Inflammatory macrophage treated with lipopolysaccharide for 4 hours (primary cell): Measurements from ENCODE around the gene SLC25A34.

Experiments used
- DNase-seq: peaks from one replicate; pipeline ENCODE4 v3.0.0-alpha.2; 2020

SLC25A34 gene

DNA sequence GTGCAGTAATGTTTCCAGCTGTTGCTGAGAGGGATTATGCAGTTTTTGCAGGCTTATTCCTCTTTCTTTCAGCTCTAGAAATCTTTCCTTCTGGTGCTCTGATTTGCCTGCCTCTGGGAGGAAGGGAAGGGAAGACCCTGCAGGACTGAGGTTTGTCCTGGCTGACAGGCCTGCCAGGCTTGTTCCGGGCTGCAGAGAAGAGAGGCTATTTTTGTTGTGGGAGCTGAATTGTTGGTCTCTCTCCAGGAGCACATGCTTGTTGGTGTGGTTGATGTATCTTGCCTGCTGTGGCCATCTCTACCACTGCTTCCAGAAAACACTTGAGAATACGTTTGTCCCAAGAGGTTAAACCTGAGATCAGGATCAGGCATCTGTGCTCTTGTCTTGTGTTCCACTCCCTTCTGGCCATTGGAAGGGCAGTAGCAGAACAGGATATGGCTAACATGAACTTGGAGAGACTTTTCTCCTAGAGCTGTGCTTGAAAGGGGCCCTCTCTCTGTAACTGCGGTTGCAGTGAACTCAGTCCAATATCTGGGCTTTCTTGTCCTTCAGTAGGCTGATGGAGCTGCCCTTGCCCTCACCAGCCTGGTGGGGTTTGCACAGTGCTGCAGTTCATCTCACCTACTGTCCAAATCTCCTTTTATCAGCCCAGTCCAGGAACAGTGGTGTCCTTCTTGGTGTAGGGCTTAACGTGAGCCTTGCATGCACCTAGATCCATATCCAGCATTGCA is 21.5 kb upstream of the SLC25A34 start:
- DNase-seq, result no peak

DNA sequence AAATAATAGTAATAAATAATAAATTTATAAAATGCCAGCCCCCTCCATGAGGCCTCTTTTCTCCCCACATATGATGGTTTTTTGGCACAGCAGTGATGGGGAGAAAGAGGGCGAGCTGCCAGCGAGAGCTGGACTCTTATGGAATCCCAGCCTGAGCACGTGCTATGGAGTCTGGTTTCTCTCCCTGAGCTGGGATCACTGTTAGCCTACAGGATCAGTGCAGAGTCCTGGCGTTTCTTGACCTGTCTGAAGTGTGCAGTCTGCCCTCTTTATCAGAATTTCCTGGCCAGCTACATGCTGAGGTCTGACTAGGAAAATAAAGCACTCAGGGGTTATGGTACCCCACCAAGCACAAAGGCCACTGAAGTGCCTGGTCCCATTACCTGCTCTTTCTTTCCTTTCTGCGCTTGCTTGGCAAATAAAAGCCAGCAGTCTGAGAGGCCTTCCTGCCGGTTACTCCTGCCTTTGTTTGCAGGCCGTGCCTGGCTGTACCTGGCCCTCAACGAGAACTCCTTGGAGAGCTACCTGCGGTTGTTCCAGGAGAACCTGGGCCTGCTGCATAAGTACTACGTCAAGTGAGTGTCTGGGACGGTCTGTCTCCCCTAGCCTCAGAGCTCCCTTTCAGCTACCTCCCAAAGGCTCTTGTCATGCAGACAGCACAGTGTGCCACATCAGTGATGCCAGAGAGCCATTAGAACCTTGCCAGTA is 18.5 kb upstream of the SLC25A34 start:
- DNase-seq, result no peak

DNA sequence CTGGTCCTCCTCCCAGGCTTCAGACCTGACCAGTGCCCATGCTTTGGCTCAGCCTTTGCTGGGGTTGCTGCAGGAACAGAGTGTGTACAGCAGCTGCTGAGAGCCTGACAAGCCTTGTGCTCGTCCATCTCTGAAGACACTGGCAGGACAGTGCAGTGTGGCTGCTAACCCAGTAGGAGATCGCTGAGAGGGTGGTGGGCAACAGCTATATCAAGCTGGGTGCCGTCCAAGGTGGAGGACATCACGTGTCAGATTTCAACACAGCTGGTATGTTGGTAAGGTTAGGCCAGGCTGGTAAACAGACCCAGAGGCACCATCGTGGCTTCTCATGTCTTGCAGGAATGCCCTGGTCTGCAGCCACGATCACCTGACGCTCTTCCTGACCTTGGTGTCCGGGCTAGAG is 17.9 kb upstream of the SLC25A34 start:
- no peak for DNase-seq

DNA sequence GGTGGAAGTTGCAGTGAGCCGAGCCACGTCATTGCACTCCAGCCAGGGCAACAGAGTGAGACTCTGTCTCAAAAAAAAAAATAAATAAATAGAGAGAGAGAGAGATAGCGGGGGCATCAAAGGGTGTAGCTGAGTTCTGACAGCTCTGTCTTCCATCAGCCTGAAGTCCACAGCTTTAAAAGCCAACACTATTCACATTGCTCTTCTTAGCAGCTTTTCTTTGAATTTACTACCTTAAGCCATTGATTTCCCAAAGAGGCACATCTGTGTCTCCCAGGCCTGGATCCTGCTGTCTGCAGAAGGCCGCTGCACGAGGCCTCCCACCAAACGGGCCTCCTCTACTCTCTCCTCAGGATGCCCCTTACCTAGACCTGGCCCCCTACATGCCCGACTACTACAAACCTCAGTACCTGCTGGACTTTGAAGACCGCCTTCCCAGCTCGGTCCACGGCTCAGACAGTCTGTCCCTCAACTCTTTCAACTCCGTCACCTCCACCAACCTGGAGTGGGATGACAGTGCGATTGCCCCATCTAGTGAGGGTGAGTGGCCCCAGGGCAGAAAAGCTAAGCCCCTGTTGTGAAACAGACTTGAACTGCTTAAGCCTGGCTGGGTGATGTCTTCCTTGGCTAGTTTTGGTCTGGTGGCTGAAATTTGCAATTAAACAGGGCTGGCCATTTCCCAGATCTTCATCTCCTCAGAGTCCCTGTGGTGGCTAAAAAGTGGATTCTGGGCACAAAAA is 16.5 kb upstream of the SLC25A34 start:
- DNase-seq, result no peak

DNA sequence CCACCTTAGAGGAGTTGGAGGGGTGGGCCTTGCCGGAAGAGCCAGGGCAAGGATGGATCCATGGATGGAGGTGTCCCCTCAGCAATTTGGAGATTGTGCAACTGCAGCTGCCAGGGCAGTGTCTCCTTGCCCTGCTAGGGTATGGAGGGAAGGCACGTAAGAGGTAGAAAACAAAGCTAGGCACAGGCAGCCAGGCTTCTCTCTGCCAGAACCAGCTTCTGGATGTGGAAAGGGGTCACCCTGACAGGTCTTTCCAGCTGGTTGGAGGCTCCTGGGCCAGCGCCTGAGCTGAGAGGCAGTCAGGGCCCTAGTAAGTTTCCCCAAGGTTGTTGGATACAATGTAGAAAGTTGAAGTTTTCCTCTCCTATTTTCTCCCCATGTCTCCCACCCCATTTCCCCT is 15.2 kb upstream of the SLC25A34 start:
- DNase-seq, result no peak

DNA sequence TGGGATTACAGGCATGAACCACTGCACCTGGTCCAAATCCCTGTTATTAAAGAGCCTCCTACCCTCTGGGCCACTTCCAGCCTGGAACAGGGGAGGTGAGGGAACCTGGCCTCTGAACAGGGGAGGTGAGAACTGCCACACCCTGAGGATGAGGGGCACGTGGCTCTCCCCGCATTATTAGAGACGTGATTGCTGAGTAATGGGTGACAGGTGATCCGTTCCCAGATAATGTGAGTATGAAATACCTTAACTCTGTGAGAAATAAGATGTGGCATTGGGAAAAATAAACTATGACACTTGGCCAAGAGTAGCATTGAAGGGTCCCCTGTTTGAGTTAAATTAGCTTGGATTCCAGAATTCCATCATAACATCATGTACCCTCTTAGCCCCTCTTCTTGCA is 13.6 kb upstream of the SLC25A34 start:
- DNase-seq, result no peak

DNA sequence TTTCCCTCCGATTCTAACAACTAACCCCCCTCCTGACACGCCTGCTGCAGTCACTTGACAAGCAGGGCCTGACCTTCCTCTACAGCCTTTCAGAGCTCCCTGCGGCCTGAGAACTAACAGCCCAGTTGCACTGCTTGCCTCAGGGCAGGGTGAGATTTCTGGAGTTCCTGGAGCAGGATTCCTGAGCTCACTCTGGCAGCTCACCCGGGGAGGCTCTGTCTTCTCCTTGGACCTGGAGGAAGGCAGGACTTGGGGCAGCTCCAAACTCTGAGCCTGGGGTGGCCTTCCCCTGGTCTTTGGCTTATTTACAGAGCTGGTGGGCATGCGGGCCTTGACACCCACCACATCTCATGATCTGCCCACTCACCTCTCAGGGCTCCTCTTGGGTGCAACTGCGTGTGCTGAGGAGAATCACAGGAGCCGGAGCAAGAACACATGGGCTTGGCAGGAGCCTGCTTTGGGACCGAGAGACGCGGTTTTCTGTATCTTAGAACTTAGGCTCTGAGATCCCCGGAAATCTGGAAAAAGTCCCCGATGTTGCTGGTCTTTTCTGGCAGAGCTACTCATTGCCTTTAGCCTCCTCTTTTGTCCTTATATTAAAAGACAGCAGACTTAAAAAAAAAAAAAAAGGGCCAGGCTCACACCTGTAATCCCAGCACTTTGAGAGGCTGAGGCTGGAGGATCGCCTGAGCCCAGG is 13.1 kb upstream of the SLC25A34 start:
- DNase-seq, result no peak

DNA sequence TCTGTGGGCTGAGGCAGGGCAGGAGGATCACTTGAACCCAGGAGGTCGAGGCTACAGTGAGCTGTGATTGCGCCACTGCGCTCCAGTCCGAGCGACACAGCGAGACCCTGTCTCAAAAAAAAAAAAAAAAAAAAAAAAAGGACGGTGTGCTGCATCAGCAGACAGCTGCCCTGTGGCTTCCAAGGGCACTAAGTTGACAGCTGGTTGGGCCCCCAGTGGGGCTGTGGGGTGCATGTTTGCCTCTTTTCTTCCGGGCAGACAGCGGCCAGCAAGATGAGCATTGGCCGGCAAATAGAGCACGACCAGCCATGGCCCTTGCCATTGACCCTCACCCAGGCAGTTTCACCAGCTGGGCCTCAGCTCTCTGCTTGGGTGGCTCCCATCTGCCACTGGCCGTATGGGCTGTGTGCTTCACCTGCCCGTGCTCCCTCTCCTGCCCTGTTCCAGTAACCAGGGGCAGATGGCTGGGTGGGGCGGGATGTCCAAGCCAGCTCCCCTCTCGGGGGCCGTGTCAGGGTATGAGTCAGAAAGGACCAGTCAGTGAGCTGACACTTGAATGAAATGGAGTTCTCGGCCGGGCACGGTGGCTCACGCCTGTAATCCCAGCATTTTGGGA is 12.3 kb upstream of the SLC25A34 start:
- DNase-seq, result no peak

DNA sequence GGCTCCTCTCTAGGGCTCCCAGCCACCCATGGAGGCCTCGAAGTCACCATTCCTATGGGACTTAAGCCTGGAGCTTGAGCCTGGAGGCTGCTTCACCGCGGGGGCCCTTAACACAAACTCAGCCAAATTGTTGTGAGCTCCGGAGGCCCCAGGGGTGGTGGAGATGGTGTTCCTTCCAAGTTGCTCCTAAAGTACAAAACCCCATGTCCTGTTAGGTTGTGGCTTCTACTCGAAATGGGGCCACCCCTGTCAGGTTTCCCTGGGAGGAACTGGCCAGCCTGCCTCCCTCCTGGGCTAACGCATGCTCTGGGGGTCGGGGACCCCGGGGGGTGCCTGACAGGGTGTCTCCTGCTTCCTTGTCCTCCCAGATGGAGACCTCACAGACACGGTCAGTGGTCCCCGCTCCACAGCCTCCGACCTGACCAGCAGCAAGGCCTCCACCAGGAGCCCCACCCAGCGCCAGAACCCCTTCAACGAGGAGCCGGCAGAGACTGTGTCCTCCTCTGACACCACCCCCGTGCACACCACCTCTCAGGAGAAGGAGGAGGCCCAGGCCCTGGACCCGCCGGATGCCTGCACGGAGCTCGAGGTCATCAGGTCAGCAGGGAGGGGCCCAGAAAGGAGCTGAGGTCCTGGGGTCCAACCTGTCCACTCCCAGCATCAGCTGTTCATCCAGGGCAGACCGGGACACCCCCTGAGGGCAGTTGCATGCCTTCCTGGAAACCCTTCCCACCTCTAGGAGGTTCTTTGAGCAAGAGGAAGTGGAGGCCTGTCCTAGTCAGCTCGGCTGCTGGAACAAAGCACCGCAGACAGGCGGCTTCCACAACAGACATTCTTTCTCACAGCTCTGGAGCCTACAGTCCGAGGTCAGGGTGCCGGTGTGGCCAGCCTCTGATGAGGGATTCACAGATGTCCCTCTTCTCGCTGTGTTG is 10.8 kb upstream of the SLC25A34 start:
- no peak for DNase-seq

DNA sequence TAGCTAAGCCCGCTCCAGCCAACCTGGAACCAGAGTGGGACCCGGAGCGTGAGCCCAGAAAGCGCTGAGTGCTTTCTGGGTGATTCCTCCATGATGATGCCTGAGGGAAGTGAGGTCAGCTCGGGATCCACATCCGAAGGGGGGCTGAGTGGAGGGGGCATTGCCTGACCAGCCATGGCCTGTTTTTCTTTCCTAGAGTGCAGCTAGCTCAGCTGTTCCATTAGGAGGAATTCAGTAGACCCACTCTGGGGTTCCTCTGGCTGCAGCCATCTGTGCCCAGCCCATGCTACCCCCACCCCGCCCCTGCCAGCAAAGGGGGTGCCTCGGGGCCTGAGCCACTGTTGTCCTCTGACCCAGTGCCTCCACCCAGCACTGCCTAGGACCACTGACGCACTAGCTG is 9.6 kb upstream of the SLC25A34 start:
- DNase-seq, result no peak

DNA sequence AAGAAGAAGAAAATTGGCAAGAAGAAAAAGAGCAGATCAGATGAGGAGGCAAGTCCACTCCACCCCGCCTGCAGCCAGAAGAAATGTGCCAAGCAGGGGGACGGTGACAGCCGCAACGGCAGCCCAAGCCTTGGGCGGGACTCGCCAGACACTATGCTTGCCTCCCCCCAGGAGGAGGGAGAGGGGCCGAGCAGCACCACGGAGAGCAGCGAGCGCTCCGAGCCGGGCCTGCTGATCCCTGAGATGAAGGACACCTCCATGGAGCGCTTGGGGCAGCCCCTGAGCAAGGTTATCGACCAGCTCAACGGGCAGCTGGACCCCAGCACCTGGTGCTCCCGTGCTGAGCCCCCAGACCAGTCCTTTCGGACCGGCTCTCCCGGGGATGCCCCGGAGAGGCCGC is 9.0 kb upstream of the SLC25A34 start:
- no peak for DNase-seq

DNA sequence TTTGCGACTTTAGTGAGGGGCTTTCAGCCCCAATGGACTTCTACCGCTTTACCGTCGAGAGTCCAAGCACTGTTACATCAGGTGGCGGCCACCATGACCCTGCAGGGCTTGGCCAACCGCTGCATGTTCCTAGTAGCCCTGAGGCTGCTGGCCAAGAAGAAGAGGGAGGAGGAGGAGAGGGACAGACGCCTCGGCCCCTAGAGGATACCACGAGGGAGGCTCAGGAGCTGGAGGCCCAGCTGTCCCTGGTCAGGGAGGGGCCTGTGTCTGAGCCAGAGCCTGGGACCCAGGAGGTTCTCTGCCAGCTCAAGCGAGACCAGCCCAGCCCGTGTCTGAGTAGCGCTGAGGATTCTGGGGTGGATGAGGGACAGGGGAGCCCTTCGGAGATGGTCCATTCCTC is 8.6 kb upstream of the SLC25A34 start:
- DNase-seq, result no peak

DNA sequence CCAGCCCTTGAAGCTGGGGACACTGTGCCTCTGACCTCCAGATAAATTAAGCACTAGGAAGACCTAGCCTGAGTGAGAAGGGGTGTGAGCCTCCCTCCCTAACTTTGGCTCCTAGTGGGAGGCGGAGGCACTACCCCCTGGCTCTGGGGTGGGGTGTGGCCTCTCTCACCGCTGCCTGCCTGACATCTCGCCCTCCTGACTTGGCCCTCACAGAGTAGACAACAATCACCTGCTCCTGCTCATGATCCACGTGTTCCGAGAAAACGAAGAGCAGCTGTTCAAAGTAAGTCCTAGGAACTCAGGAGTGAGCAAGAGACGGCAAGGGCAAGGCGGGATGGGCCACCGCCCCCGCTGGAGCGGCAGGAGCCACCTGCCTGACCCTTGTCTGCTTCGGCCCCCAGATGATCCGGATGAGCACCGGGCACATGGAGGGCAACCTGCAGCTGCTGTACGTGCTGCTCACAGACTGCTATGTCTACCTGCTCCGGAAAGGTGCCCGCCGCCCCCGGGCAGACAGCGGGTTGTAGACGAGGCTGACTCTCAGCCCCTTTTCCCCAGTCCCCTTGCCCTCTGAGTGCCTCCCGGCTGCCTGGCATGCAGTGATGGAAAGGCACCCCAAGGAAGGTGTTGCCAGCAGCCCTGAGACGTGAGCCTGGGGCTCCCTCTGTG is 8.1 kb upstream of the SLC25A34 start:
- DNase-seq, result no peak

DNA sequence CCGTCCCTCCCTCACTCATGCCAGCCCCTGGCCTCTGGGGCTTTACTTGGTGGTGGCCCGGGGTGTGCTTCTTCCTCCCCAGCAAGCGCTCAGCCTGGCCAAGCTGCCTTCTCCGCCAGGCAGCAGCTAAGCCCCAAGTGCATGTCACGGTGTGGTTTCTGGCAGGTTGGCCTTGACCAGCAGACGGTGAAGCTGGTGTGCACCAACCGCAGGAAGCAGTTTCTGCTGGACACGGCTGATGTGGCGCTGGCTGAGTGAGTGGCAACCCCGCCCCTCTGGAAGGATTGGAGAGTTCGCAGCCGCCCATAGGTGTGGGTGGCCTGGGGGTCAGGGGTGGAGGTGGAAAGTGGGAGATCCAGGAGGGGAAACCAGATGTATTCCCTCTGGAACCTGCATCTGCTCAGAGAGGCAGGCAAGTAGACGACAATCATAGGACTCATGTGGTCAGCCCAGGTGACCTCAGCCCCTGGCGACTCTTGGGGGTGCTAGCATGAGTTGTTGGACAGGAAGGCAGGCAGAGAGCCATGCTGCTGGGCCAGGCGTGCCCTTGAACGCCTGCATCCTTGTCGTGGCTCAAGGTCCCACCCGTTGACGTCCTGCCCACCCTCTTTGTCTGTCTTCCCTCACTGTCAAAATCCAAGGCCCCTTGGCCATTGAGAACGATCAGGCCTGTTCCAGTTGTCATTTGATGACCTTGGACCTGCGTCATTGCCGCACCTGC is 7.0 kb upstream of the SLC25A34 start:
- no peak for DNase-seq

DNA sequence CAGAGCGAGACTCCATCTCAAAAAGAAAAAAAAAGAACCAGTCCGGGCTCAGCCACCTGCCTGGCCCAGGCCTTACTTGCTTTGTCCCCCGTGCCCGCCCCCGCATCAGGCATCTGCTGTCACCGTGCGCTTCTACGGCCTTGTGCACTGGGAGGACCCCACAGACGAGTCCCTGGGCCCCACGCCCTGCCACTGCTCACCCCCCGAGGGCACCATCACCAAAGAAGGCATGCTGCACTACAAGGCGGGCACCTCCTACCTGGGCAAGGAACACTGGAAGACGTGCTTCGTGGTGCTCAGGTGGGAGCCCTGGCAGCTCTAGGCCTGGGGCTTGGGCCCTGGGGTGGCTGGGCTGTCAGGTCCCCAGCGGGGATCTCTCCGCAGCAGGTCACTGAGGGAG is 5.6 kb upstream of the SLC25A34 start:
- no peak for DNase-seq

DNA sequence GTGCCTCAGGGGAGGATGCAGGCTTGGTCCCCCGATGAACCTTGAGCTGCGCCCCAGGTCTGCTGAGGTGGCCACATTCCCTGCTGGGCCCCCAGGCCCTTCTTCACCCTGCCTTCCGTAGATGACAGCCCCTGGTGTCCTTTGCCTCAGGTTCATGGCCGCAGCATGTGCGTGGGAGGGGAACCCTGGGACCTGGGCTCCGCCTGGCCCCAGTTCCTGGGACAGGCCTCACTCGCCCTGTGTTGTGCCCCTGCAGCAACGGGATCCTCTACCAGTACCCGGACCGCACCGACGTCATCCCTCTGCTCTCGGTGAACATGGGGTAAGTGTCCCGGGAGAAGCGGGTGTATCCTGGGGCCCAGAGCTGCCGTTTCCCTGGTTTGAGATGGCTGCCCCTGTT is 5.1 kb upstream of the SLC25A34 start:
- no peak for DNase-seq

DNA sequence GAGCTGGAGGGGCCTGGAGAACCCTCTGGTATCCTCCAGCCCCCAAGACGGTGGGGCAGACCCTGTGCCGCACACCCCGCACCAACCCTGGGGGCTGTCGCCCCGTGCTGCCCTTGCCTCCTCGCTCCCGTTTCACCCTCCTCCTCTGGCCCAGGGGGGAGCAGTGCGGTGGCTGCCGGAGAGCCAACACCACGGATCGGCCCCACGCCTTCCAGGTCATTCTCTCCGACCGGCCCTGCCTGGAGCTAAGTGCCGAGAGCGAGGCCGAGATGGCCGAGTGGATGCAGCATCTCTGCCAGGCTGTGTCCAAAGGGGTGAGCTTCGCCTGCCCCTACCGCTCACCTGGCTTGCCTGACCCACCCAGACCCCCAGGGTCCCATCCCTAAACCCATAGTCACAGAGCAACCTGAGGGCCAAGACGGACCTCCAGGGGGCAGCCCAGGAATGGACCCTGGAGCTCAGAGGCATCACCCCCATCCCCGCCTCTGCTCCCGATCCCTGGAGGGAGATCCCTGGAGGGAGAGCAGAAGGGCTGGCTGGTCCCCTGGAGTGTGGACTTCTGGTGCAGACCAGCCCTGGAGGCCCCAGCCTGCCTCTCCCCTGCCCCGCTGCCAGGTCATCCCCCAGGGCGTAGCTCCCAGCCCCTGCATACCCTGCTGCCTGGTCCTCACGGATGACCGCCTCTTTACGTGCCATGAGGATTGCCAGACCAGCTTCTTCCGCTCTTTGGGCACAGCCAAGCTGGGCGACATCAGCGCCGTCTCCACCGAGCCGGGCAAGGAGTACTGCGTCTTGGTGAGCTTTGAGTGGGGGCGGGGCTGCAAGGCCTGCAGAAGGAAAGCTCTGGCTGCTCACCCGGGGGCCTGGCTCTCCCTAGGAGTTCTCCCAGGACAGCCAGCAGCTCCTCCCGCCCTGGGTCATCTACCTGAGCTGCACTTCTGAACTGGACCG is 4.0 kb upstream of the SLC25A34 start:
- DNase-seq, result no peak

DNA sequence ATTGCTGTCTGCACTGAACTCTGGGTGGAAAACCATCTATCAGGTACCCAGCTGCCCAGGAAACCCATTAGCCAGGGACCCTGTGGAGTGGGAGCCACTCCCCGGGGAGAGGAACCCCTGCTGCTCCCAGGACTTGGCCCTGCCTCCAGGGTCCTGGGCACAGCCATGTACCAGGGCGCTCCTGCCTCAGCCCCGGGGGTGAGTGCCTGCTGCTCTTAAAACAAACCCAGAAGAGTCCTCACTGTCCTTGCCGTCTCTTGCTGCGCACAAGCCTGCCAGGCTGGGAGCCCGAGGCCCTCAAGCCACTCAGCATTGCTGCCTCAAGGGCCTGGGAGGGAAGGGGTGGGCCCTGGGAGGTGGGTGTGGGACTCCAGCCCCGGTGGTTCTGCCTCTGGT is 3.4 kb upstream of the SLC25A34 start:
- no peak for DNase-seq

DNA sequence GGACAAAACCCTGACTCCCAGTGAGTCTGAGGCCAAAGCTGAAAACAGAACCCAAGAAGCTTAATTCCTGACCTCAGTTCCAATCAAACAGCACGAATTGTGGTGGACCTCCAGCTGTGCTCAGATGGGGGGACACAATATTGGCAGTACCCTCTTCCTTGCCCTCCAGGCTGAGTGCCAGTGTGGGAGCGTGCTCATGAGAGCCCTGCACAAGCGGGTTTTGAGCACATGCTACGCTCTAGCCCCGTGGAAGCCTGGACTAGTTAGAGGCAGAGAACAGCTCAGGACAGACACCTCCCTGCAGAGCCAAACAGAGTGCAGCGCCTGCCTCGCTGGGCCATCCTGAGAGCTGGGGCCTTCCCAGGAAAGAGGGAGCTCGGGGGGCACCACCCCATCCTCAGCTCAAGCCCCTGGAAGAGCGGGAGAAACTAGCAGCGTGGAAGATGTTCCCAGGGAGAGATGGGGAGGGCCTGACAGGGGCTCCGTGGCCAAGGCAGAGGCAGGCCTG is 2.8 kb upstream of the SLC25A34 start:
- no peak for DNase-seq
